Activated effector memory CD4-positive, alpha-beta T cell treated with Interleukin-2 at 50 U/mL for 16 hours (primary cell): Measurements from ENCODE around the gene C16orf87.

Experiments used
- DNase-seq: peaks from one replicate; pipeline ENCODE4 v3.0.0-alpha.2; 2020

C16orf87 gene

GRCh38 chr16:46843898-46844642, 13.1 kb upstream of the C16orf87 start:
- no peak for DNase-seq

GRCh38 chr16:46842192-46842895, 11.4 kb upstream of the C16orf87 start:
- no peak for DNase-seq

- no peak for DNase-seq
Observed at GRCh38 chr16:46839986-46840443, 9.0 kb upstream of the C16orf87 start.

- no peak for DNase-seq
Observed at GRCh38 chr16:46836534-46837530, 5.9 kb upstream of the C16orf87 start.

GRCh38 chr16:46833460-46833800, 2.5 kb upstream of the C16orf87 start:
- DNase-seq, result no peak

GRCh38 chr16:46832757-46833459, 1.9 kb upstream of the C16orf87 start:
- DNase-seq, result no peak

- DNase-seq, result peak; percentile 20
Observed at GRCh38 chr16:46830417-46830901, 521 bp downstream of the C16orf87 start.

GRCh38 chr16:46828943-46829342, 2.0 kb downstream of the C16orf87 start:
- DNase-seq, result no peak

GRCh38 chr16:46828292-46828691, 2.7 kb downstream of the C16orf87 start:
- DNase-seq, result no peak

GRCh38 chr16:46826631-46827030, 4.3 kb downstream of the C16orf87 start:
- DNase-seq, result no peak

GRCh38 chr16:46822270-46822669, 8.7 kb downstream of the C16orf87 start:
- no peak for DNase-seq

- no peak for DNase-seq
Observed at GRCh38 chr16:46817961-46818360, 13.0 kb downstream of the C16orf87 start.

- no peak for DNase-seq
Observed at GRCh38 chr16:46814790-46815189, 16.2 kb downstream of the C16orf87 start.

GRCh38 chr16:46813611-46814010, 17.4 kb downstream of the C16orf87 start:
- DNase-seq, result no peak

- no peak for DNase-seq
Observed at GRCh38 chr16:46812781-46813540, 18.0 kb downstream of the C16orf87 start.

- no peak for DNase-seq
Observed at GRCh38 chr16:46811682-46812081, 19.3 kb downstream of the C16orf87 start.

GRCh38 chr16:46808997-46809396, 22.0 kb downstream of the C16orf87 start:
- no peak for DNase-seq

- no peak for DNase-seq
Observed at GRCh38 chr16:46807336-46807735, 23.6 kb downstream of the C16orf87 start.

GRCh38 chr16:46803373-46803772, 27.6 kb downstream of the C16orf87 start:
- no peak for DNase-seq

GRCh38 chr16:46801428-46802049, 29.4 kb downstream of the C16orf87 start:
- no peak for DNase-seq

- DNase-seq, result no peak
Observed at GRCh38 chr16:46800494-46800893, 30.5 kb downstream of the C16orf87 start.
